ENCODE measurements around the gene DNM1.
A peak's percentile ranks its signal among the peaks of the same experiment; 100 is the strongest.

Gene DNM1

GRCh38 chr9:128204858-128205257 lies 1.7 kb downstream of the DNM1 start:
- DNase-seq (ENCODE audit: low read depth in 3 of 3, low spot score in 1 of 3), result no peak

GRCh38 chr9:128205296-128205944 lies 2.2 kb downstream of the DNM1 start:
- no peak for DNase-seq (ENCODE audit: low read depth in 3 of 3, low spot score in 1 of 3)

GRCh38 chr9:128206484-128206883 lies 3.3 kb downstream of the DNM1 start:
- DNase-seq (ENCODE audit: low read depth in 3 of 3, low spot score in 1 of 3), result no peak

GRCh38 chr9:128206916-128207910 lies 4.0 kb downstream of the DNM1 start:
- DNase-seq (ENCODE audit: low read depth in 3 of 3, low spot score in 1 of 3), result no peak

- DNase-seq (ENCODE audit: low read depth in 3 of 3, low spot score in 1 of 3), result no peak
These were observed 5.2 kb downstream of the DNM1 start for GRCh38 chr9:128208386-128208785.

- no peak for DNase-seq (ENCODE audit: low read depth in 3 of 3, low spot score in 1 of 3)
These were observed 5.9 kb downstream of the DNM1 start for GRCh38 chr9:128208946-128209669.

GRCh38 chr9:128211186-128211980 lies 8.2 kb downstream of the DNM1 start:
- no peak for DNase-seq (ENCODE audit: low read depth in 3 of 3, low spot score in 1 of 3)

GRCh38 chr9:128211981-128212281 lies 8.8 kb downstream of the DNM1 start:
- DNase-seq (ENCODE audit: low read depth in 3 of 3, low spot score in 1 of 3), result no peak

GRCh38 chr9:128213746-128214497 lies 10.7 kb downstream of the DNM1 start:
- no peak for DNase-seq (ENCODE audit: low read depth in 3 of 3, low spot score in 1 of 3)

GRCh38 chr9:128214571-128215490 lies 11.7 kb downstream of the DNM1 start:
- DNase-seq (ENCODE audit: low read depth in 3 of 3, low spot score in 1 of 3), result no peak

- DNase-seq (ENCODE audit: low read depth in 3 of 3, low spot score in 1 of 3), result no peak
These were observed 12.6 kb downstream of the DNM1 start for GRCh38 chr9:128215491-128216409.

GRCh38 chr9:128216781-128217553 lies 13.8 kb downstream of the DNM1 start:
- DNase-seq (ENCODE audit: low read depth in 3 of 3, low spot score in 1 of 3), result no peak

GRCh38 chr9:128218172-128218517 lies 15.0 kb downstream of the DNM1 start:
- DNase-seq (ENCODE audit: low read depth in 3 of 3, low spot score in 1 of 3), result no peak

GRCh38 chr9:128218518-128219389 lies 15.6 kb downstream of the DNM1 start:
- DNase-seq (ENCODE audit: low read depth in 3 of 3, low spot score in 1 of 3), result peak; percentile 66 to 88 (median 74)

- no peak for DNase-seq (ENCODE audit: low read depth in 3 of 3, low spot score in 1 of 3)
These were observed 16.7 kb downstream of the DNM1 start for GRCh38 chr9:128219831-128220230.

- DNase-seq (ENCODE audit: low read depth in 3 of 3, low spot score in 1 of 3), result no peak
These were observed 18.8 kb downstream of the DNM1 start for GRCh38 chr9:128222026-128222425.

Measured in stimulated activated CD4-positive, alpha-beta T cell treated with anti-CD3 and anti-CD28 coated beads, TNF-alpha, amount 100 ng/mL, for 1 hour (primary cell).